Choroid plexus epithelial cell (primary cell): ENCODE data around the gene BRINP3.

Experiments used
- DNase-seq: peaks from one replicate; pipeline ENCODE4 v3.0.0-alpha.2; 2010; ENCODE audit warnings: low read depth
- H3K4me3 ChIP-seq: 2 replicates; pipeline ENCODE4 v1.5.1; 2011; ENCODE audit warnings: low read depth, mild to moderate bottlenecking, control low read depth, low read length, moderate library complexity
- TF ChIP-seq, protein P1 (sequence below): conservative IDR thresholded peaks from 2 replicates; pipeline ENCODE4 v1.5.1; 2011; ENCODE audit warnings: low read depth, mild to moderate bottlenecking, control low read depth, inconsistent platforms, low read length, moderate library complexity

Gene BRINP3

DNA sequence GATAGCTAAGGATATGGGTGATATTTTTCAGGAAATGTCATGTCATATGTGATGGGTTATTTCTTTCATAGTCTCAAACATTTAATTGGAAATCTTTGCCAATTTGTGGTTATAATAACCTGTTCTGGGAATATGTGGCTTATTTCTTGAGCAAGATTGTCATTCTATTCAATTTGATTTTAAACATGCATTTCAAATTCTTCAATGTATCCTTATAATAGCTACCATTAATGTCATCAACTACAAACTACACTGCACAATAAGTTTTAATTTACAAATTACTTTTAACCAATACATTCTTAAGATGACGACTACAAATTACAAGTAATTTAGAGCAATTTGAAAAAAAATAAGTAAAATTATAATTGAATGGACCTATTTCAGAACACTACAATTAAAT is 164.9 kb downstream of the BRINP3 start:
- H3K4me3 ChIP-seq = no peak overlapping the region
- TF ChIP-seq, protein P1, sequence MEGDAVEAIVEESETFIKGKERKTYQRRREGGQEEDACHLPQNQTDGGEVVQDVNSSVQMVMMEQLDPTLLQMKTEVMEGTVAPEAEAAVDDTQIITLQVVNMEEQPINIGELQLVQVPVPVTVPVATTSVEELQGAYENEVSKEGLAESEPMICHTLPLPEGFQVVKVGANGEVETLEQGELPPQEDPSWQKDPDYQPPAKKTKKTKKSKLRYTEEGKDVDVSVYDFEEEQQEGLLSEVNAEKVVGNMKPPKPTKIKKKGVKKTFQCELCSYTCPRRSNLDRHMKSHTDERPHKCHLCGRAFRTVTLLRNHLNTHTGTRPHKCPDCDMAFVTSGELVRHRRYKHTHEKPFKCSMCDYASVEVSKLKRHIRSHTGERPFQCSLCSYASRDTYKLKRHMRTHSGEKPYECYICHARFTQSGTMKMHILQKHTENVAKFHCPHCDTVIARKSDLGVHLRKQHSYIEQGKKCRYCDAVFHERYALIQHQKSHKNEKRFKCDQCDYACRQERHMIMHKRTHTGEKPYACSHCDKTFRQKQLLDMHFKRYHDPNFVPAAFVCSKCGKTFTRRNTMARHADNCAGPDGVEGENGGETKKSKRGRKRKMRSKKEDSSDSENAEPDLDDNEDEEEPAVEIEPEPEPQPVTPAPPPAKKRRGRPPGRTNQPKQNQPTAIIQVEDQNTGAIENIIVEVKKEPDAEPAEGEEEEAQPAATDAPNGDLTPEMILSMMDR = no peak

DNA sequence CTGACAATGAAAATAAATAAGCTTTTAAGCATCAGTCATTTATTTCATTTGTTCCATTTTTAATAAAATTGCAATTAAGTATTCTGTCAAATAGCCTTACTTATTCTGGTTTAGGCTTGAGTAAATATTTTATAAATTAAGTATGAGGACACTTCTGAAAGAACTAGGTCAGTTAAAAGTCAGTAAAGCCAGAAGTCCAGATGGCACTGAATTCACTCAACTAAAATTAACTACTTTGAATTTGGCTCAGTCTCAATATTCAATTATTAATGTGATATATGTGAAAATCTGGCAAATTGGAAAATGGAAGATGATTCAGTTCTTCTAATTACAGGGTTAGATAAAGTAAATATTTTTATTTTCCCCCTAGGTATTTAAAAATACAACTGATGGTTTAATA is 174.2 kb downstream of the BRINP3 start:
- H3K4me3 ChIP-seq = no peak overlapping the region
- TF ChIP-seq, protein P1 = no peak
- no peak for DNase-seq

More for the DNA sequence above, 164.9 kb downstream of the BRINP3 start:
- no peak for DNase-seq

DNA sequence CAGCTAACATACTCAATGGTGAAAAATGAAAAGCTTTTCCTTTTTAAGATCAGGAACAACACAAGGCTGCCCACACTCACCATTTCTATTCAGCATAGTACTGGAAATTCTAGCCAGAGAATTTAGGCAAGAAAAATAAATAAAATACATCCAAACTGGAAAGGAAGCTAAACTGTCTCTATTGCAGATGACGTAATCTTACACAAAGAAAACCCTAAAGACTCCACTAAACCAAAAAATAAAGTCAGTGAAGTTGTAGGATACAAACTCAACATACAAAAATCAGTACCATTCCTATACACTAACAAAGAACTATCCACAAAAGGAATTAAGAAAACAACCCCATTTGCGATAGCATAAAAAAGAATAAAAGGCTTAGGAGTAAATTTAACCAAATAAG is 181.2 kb downstream of the BRINP3 start:
- no peak for DNase-seq
- TF ChIP-seq, protein P1 = no peak
- no peak overlapping the region for H3K4me3 ChIP-seq

DNA sequence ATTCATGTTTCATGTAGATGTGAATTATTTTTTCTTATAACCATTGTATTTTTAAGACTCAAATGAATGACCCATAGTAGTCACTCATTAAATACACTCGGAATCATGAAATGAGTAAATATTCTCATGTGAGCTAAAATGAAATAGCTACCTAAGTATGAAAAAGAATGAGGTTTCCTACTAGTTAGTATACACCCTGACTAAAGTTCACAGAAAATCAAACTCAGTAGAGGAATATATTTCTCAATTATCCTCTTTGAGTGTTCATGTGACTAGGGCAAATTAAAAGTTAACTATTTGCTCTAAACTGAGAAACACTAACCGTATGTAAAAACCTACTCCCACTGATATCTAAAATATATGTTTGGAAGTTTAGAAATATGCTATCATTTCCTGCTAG is 187.8 kb downstream of the BRINP3 start:
- no peak overlapping the region for H3K4me3 ChIP-seq
- TF ChIP-seq, protein P1 = no peak
- no peak for DNase-seq

DNA sequence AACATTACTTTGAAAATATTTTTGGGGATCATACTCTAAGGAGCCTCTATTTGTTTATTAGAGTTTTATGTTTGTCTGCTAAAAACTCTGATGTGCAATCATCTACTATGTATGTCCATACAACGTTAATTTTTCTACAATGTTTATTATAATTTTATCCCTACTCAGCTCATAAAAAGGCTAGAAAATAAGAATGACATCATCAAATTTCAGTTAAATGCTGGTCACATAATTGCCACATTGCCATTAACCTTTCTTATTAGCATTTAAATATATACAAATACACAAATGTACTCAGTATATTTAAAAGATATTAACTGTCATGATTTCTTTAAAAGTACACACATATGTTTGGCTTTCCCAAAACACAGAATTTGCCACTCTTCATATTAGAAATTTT is 191.6 kb downstream of the BRINP3 start:
- TF ChIP-seq, protein P1 = no peak
- no peak for DNase-seq
- H3K4me3 ChIP-seq = no peak overlapping the region

DNA sequence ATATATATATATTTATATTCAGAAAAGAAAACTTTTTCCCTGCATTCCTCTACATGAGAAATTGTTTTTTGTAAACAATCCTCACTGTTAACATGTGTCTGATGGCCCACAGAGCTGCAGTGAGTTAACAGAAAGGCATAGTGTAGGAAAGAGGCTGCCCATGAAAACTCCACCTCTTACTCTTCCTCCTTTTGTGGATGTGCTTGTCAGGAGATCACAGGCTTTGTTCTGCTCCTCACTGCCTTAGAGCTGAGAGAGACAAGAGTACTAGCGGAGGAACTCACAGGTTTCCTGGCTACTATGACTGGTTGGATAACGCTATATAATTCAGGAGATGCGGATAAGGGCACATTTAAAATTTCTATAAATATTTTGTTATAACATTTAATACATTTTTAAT is 200.6 kb downstream of the BRINP3 start:
- TF ChIP-seq, protein P1 = no peak
- H3K4me3 ChIP-seq = no peak overlapping the region
- no peak for DNase-seq

DNA sequence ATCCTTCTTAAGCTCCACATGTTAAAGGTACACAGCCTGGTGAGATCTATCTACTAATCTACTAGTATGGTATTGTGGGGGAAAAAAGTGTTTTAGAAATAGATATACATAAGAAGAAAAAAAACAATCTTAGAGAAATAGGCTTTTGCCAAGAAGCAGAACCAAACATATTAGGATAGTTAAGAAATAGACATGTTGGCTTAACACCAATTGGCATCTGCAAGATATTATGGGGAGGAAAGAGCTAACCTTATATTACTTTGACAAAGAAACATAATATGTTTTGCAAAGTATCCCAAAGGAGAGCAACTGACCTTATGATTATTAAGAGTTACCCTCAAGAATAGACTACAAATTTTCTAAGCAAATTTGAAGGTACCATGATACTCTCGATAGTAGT is 202.9 kb downstream of the BRINP3 start:
- TF ChIP-seq, protein P1 = no peak
- DNase-seq = no peak
- no peak overlapping the region for H3K4me3 ChIP-seq
